ENCODE measurements around the gene PTGR3.

Gene PTGR3

DNA sequence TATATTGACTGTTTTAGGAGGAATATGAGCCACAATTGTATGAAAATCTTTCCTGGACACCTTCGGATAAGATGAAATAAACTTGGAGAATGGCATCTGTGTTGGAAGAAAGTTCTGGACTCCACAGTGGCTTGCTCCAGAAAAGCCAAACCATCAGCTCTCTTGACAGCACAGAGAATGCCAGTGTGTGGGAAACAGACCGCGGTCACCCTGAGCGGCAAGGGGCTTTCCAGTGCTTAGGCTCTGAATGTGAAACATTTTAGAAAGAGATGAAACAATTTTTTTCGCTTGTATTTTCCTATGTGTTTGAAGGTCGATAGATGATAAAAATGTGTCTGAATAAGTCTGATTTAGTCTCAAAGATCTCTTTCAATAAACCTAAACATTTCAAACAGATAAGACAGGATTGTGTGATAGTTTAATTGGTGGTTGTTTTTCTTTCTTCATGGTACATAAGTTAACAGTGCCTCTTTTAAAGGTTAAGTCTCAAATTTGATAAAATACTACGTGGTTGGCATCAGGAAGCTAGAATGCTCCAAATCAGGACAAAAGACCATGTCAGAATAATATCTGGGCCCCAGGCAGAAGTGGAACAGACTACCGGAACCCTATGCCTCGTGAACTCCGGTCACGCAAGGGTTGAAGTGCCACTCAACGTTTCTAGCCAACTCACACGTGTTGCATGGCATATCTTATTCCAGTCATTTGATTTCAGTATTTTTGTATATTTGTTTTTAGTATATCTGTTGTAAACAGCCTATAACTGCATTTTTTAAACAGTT is 28.9 kb downstream of the PTGR3 start:
- H3K27ac ChIP-seq = no peak overlapping the region
- TF ChIP-seq, protein P1, sequence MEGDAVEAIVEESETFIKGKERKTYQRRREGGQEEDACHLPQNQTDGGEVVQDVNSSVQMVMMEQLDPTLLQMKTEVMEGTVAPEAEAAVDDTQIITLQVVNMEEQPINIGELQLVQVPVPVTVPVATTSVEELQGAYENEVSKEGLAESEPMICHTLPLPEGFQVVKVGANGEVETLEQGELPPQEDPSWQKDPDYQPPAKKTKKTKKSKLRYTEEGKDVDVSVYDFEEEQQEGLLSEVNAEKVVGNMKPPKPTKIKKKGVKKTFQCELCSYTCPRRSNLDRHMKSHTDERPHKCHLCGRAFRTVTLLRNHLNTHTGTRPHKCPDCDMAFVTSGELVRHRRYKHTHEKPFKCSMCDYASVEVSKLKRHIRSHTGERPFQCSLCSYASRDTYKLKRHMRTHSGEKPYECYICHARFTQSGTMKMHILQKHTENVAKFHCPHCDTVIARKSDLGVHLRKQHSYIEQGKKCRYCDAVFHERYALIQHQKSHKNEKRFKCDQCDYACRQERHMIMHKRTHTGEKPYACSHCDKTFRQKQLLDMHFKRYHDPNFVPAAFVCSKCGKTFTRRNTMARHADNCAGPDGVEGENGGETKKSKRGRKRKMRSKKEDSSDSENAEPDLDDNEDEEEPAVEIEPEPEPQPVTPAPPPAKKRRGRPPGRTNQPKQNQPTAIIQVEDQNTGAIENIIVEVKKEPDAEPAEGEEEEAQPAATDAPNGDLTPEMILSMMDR (conservative IDR thresholded peaks at IDR 0.05) = no peak

- TF ChIP-seq, protein P1 (conservative IDR thresholded peaks at IDR 0.05) = no peak
- no peak overlapping the region for H3K27ac ChIP-seq
Observed at GRCh38 chr18:75178376-75178775, 30.6 kb downstream of the PTGR3 start.

GRCh38 chr18:75176849-75177248 is 32.1 kb downstream of the PTGR3 start:
- TF ChIP-seq, protein P1 (conservative IDR thresholded peaks at IDR 0.05) = no peak
- no peak overlapping the region for H3K27ac ChIP-seq

GRCh38 chr18:75173738-75174137 is 35.2 kb downstream of the PTGR3 start:
- H3K27ac ChIP-seq = no peak overlapping the region
- TF ChIP-seq, protein P1 (conservative IDR thresholded peaks at IDR 0.05) = no peak

- TF ChIP-seq, protein P1 (conservative IDR thresholded peaks at IDR 0.05) = 0 out of 2 replicates have a peak, but pooled peaks have one; percentile 14
- no peak overlapping the region for H3K27ac ChIP-seq
Observed at GRCh38 chr18:75173125-75173432, 35.9 kb downstream of the PTGR3 start.

- H3K27ac ChIP-seq = no peak overlapping the region
- TF ChIP-seq, protein P1 (conservative IDR thresholded peaks at IDR 0.05) = no peak
Observed at GRCh38 chr18:75172299-75173124, 36.4 kb downstream of the PTGR3 start.

- TF ChIP-seq, protein P1 (conservative IDR thresholded peaks at IDR 0.05) = no peak
- no peak overlapping the region for H3K27ac ChIP-seq
Observed at GRCh38 chr18:75170916-75171315, 38.0 kb downstream of the PTGR3 start.
